ENCODE data around the gene ZNF334.

DNA sequence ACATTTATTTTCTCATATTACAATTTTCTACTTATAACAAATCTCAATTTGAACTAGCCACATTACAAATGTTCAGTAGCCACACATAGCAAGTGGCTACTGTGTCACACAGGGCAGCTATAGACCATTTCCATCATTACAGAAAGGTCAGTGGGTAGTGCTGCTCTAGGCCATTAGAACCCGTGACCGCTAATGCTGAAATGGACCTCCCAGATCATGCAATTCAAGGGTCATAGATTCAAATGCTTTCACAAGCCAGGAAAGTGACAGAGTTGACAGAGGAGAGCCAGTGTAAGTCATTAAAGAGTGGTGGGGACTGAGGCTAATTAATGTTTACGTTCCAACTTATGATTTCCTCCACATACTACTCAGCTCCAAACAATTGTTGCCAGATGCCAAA, 40.6 kb upstream of the ZNF334 start:
- TF ChIP-seq, protein P1, sequence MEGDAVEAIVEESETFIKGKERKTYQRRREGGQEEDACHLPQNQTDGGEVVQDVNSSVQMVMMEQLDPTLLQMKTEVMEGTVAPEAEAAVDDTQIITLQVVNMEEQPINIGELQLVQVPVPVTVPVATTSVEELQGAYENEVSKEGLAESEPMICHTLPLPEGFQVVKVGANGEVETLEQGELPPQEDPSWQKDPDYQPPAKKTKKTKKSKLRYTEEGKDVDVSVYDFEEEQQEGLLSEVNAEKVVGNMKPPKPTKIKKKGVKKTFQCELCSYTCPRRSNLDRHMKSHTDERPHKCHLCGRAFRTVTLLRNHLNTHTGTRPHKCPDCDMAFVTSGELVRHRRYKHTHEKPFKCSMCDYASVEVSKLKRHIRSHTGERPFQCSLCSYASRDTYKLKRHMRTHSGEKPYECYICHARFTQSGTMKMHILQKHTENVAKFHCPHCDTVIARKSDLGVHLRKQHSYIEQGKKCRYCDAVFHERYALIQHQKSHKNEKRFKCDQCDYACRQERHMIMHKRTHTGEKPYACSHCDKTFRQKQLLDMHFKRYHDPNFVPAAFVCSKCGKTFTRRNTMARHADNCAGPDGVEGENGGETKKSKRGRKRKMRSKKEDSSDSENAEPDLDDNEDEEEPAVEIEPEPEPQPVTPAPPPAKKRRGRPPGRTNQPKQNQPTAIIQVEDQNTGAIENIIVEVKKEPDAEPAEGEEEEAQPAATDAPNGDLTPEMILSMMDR (IDR thresholded peaks at IDR 0.05; ENCODE audit: low read depth, low read length, poor library complexity, severe bottlenecking) = no peak
- no peak for TF ChIP-seq EZH2phosphoT487 (IDR thresholded peaks at IDR 0.05; ENCODE audit: borderline replicate concordance, low read length)
